ENCODE data around the gene CSTB.

GRCh38 chr21:43816611-43817071, 40.5 kb upstream of the CSTB start:
- no peak for TF ChIP-seq POLR2A (IDR thresholded peaks at IDR 0.05; ENCODE audit: low read depth, low read length)
- no peak for TF ChIP-seq POLR2AphosphoS5 (IDR thresholded peaks at IDR 0.05; ENCODE audit: low read depth, low read length)
- TF ChIP-seq TAF1 (IDR thresholded peaks at IDR 0.05; ENCODE audit: low read depth, low read length), result no peak
- no peak for TF ChIP-seq SPI1 (IDR thresholded peaks at IDR 0.05; ENCODE audit: low read depth, low read length)

Data from GM12891 (cell line).